Upper lobe of left lung (tissue), 4 donors: Measurements from ENCODE around the gene KCNG2.

Experiments used
- EP300 ChIP-seq, 4 donors: sonication (generic); formaldehyde crosslinking; IDR thresholded peaks; one replicate each; pipeline ENCODE4 v1.5.1; 2017; ENCODE audit warnings: antibody characterized with exemption in 4 of 4, control low read depth in 2 of 4
- POLR2A ChIP-seq, 4 donors: fragments of 450-650 bp; IDR thresholded peaks; one replicate each; pipeline ENCODE4 v1.5.1; 2016 to 2017; ENCODE audit warnings: antibody characterized with exemption in 4 of 4, mild to moderate bottlenecking in 2 of 4
- POLR2AphosphoS5 ChIP-seq, 2 donors: sonication (generic); formaldehyde crosslinking; IDR thresholded peaks; one replicate each; pipeline ENCODE4 v1.5.1; 2017; ENCODE audit warnings: antibody characterized with exemption in 2 of 2
- TF ChIP-seq, protein P1 (sequence below), 6 experiments: fragments of 450-650 bp in 4 of 6; fragments of 200-600 bp in 2 of 6; sonication (generic) in 2 of 6; IDR thresholded peaks; one replicate each; pipeline ENCODE4 v1.5.1; 2016 to 2019; ENCODE audit warnings: antibody characterized with exemption in 6 of 6

DNA sequence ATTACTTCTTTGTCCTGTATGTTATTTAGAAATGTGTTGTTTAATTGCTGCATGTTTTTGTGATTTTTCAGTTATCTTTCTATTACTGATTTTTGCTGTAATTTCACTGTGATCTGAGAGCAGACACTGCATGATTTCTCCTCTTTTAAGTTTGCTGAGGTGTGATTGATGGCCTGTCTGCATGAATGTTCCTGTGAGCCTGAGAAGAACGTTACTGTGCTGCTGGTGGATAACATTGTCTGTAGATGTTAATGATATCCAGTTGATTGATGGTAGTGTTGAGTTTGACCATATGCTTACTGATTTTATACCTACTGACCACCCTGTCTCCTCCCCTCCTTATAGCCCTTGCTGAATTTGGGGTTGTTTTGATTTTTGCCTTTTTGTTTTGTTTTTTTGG lies 37.4 kb upstream of the KCNG2 start:
- TF ChIP-seq, protein P1, sequence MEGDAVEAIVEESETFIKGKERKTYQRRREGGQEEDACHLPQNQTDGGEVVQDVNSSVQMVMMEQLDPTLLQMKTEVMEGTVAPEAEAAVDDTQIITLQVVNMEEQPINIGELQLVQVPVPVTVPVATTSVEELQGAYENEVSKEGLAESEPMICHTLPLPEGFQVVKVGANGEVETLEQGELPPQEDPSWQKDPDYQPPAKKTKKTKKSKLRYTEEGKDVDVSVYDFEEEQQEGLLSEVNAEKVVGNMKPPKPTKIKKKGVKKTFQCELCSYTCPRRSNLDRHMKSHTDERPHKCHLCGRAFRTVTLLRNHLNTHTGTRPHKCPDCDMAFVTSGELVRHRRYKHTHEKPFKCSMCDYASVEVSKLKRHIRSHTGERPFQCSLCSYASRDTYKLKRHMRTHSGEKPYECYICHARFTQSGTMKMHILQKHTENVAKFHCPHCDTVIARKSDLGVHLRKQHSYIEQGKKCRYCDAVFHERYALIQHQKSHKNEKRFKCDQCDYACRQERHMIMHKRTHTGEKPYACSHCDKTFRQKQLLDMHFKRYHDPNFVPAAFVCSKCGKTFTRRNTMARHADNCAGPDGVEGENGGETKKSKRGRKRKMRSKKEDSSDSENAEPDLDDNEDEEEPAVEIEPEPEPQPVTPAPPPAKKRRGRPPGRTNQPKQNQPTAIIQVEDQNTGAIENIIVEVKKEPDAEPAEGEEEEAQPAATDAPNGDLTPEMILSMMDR (IDR thresholded peaks at IDR 0.05) = no peak
- TF ChIP-seq POLR2A (IDR thresholded peaks at IDR 0.05) = no peak
- TF ChIP-seq EP300 (IDR thresholded peaks at IDR 0.05) = no peak
- no peak for TF ChIP-seq POLR2AphosphoS5 (IDR thresholded peaks at IDR 0.05)
